Measurements from ENCODE around the gene DNAJB6. TPM values are rescaled to one million over a fixed set of nuclear protein-coding genes. Genes with fewer than 3 reads are reported as not detected.

The DNAJB6 gene
- total and polyA plus RNA-seq, 2 of the 4 experiments (the other 2 are of a cell fraction): 93.4 to 165 TPM

- no peaks in the 10 kb centered on the region for H3K9me1 ChIP-seq (ENCODE audit: insufficient read depth, low read length)
- H2BK15ac ChIP-seq (ENCODE audit: low read depth, low read length): no peak overlapping the region
- H3K36me3 ChIP-seq (ENCODE audit: control insufficient read depth, insufficient read depth, low read length): peaks cover 7% of the 10 kb centered on the region
- H3K23ac ChIP-seq (ENCODE audit: low read depth, low read length): no peak overlapping the region
- H3K27ac ChIP-seq (ENCODE audit: insufficient read depth, low read length): no peak overlapping the region
- H3K4me3 ChIP-seq (ENCODE audit: insufficient read depth, low read depth, low read length): no peak overlapping the region
- H3K79me1 ChIP-seq (ENCODE audit: low read depth in 1 of 2, low read length in 2 of 2): no peaks in the 10 kb centered on the region
- no peak overlapping the region for H2BK120ac ChIP-seq (ENCODE audit: low read depth, low read length)
- H4K8ac ChIP-seq (ENCODE audit: low read depth in 2 of 2, low read length in 2 of 2): no peak overlapping the region
- H2AK5ac ChIP-seq (ENCODE audit: low read depth, low read length): no peak overlapping the region
- no peak overlapping the region for H3K14ac ChIP-seq (replicated peaks; ENCODE audit: low read depth, low read length)
- H2AK9ac ChIP-seq (replicated peaks; ENCODE audit: low read depth, low read length, poor library complexity): no peak overlapping the region
- H3K4me2 ChIP-seq (ENCODE audit: low read depth, low read length): no peak overlapping the region
- no peak overlapping the region for H2BK5ac ChIP-seq (ENCODE audit: low read depth, low read length, poor library complexity, severe bottlenecking)
- WGBS, 2 experiments (ENCODE audit: extremely low coverage in 2 of 2, insufficient read length in 1 of 2): 92% methylated on average over 5 of the region's 19 CpGs; no CpG with 5 or more reads in 1 of the 2 experiments
- H4K5ac ChIP-seq (ENCODE audit: low read depth, low read length): no peak overlapping the region
- in situ Hi-C loops (cut with MboI; ENCODE audit: low sequenced_read_pairs): no loop called here
- TF ChIP-seq RCOR1 (IDR thresholded peaks at IDR 0.05; ENCODE audit: insufficient replicate concordance, low read length) (no peak), MAZ (IDR thresholded peaks at IDR 0.05; ENCODE audit: borderline replicate concordance, low read depth, low read length) (no peak), ELK1 (IDR thresholded peaks at IDR 0.05; ENCODE audit: borderline replicate concordance, low read depth, low read length) (no peak), RFX5 (IDR thresholded peaks at IDR 0.05; ENCODE audit: low read depth, low read length) (no peak), CEBPB (IDR thresholded peaks at IDR 0.05; ENCODE audit: low read depth, low read length) (no peak), CHD1 (IDR thresholded peaks at IDR 0.05; ENCODE audit: low read depth, low read length) (no peak), MXI1 (IDR thresholded peaks at IDR 0.05; ENCODE audit: borderline replicate concordance, low read depth, low read length) (no peak), SMC3 (IDR thresholded peaks at IDR 0.05; ENCODE audit: low read depth, low read length) (no peak), POLR2A (IDR thresholded peaks at IDR 0.05; ENCODE audit: low read depth, low read length) (no peak), USF2 (IDR thresholded peaks at IDR 0.05; ENCODE audit: low read depth, low read length) (no peak), RAD21 (IDR thresholded peaks at IDR 0.05; ENCODE audit: low read length) (no peak), BHLHE40 (IDR thresholded peaks at IDR 0.05; ENCODE audit: low read depth, low read length) (no peak), NFE2L2 (IDR thresholded peaks at IDR 0.05; ENCODE audit: low read depth, low read length) (no peak), MAFK (IDR thresholded peaks at IDR 0.05; ENCODE audit: low read depth, low read length) (no peak)
- intact Hi-C loops (cut with micrococcal nuclease): no loop called here
- H2AFZ ChIP-seq (replicated peaks; ENCODE audit: low read length, poor library complexity): no peak overlapping the region
- H4K91ac ChIP-seq (ENCODE audit: insufficient read depth, low read depth, low read length): no peak overlapping the region
- CTCF ChIA-PET: no interaction called here
- no TSS peak for BruUV-seq (replicated peaks)
- DNase-seq (no peak), ATAC-seq (ENCODE audit: low read depth) (no peak)
- dilution Hi-C loops (cut with HindIII; ENCODE audit: low sequenced_read_pairs, unreplicated experiment): no loop called here
- H2BK20ac ChIP-seq (ENCODE audit: low read depth, low read length): no peak overlapping the region
- H3K18ac ChIP-seq (ENCODE audit: low read depth, low read length): no peak overlapping the region
- no peak overlapping the region for H3K4ac ChIP-seq (ENCODE audit: low read depth, low read length)
- H3K4me1 ChIP-seq (ENCODE audit: control insufficient read depth, insufficient read depth, low read length): no peaks in the 10 kb centered on the region
- H3K56ac ChIP-seq (ENCODE audit: extremely low read depth, insufficient read depth, low read length): no peak overlapping the region
- no peaks in the 10 kb centered on the region for H3K9me3 ChIP-seq (ENCODE audit: control insufficient read depth, insufficient read depth, low read length)
- H3K9ac ChIP-seq (ENCODE audit: low read depth, low read length): no peak overlapping the region
- H3K27me3 ChIP-seq (ENCODE audit: control insufficient read depth, insufficient read depth, low read length): no peaks in the 10 kb centered on the region
- POLR2A ChIA-PET (ENCODE audit: unreplicated experiment): no interaction called here
- no peaks in the 10 kb centered on the region for H4K20me1 ChIP-seq (ENCODE audit: insufficient read depth, low read length)
Observed at GRCh38 chr7:157425761-157426160, 89.0 kb downstream of the DNAJB6 start.

All from IMR-90 (cell line).